ENCODE measurements around the gene LIN28B. TPM values are rescaled to one million over a fixed set of nuclear protein-coding genes. Genes with fewer than 3 reads are reported as not detected.
"Not testable (repeated sequence)": the region's sequence is repeated elsewhere in the genome, so short reads cannot be mapped to it uniquely, and the experiment has no call there.

The LIN28B gene
- total RNA-seq, 1 donor from 2014 or later: not detected

DNA sequence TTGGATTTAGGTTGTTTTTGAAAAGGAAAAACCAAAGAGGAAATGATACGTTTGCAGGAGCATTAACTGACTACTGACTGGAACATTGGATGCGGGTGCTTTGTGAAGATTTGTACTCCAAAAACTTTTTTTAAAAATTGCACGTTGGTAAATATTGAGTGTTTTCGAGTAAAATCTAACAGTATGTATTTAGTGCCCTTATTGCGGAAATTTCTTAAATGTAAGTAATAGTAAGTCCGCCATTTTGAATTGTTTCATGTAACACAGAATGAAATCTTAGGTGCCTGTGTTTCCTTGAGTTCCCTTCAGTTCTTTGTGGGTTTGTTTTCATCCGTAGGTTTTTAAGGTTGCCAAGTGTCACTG, 15.2 kb upstream of the LIN28B start:
- Mint-ChIP-seq H3K36me3 (ENCODE audit: low read depth) (no peaks in the 10 kb centered on the region), H3K4me3 (ENCODE audit: unreplicated experiment) (peak overlapping the region; percentile 76), H3K4me1 (ENCODE audit: low read depth) (peaks cover 6% of the 10 kb centered on the region), H3K27ac (ENCODE audit: unreplicated experiment) (no peak overlapping the region), H3K27me3 (ENCODE audit: low read depth) (peaks cover 20% of the 10 kb centered on the region), H3K9me3 (ENCODE audit: low read depth) (no peaks in the 10 kb centered on the region)
- TF ChIP-seq, protein P1, sequence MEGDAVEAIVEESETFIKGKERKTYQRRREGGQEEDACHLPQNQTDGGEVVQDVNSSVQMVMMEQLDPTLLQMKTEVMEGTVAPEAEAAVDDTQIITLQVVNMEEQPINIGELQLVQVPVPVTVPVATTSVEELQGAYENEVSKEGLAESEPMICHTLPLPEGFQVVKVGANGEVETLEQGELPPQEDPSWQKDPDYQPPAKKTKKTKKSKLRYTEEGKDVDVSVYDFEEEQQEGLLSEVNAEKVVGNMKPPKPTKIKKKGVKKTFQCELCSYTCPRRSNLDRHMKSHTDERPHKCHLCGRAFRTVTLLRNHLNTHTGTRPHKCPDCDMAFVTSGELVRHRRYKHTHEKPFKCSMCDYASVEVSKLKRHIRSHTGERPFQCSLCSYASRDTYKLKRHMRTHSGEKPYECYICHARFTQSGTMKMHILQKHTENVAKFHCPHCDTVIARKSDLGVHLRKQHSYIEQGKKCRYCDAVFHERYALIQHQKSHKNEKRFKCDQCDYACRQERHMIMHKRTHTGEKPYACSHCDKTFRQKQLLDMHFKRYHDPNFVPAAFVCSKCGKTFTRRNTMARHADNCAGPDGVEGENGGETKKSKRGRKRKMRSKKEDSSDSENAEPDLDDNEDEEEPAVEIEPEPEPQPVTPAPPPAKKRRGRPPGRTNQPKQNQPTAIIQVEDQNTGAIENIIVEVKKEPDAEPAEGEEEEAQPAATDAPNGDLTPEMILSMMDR (IDR thresholded peaks at IDR 0.05): peak; percentile 39
- no peak for DNase-seq (ENCODE audit: low spot score)

DNA sequence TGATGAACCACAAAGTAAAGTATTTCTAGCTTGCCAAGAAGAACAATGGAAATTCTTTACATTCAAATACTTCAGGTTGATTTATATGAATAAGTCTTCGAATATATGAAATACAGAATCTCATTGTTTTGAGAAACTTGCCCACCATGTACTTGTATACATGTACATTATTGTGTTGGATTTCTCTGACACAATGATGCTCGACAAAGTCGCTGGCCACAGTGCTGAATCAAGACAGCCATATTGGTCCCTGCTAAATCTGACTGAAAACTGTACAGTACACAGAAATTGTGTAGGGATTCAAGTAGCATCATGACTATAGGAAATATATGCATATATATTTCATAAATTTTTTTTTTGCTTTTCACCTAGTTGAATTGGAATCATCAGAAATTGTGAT, 13.1 kb upstream of the LIN28B start:
- H3K4me3 Mint-ChIP-seq (ENCODE audit: unreplicated experiment): no peak overlapping the region
- DNase-seq (ENCODE audit: low spot score): no peak
- H3K27ac Mint-ChIP-seq (ENCODE audit: unreplicated experiment): no peak overlapping the region
- TF ChIP-seq, protein P1 (IDR thresholded peaks at IDR 0.05): no peak
- H3K27me3 Mint-ChIP-seq (ENCODE audit: low read depth): peaks cover 19% of the 10 kb centered on the region
- H3K36me3 Mint-ChIP-seq (ENCODE audit: low read depth): no peaks in the 10 kb centered on the region
- H3K4me1 Mint-ChIP-seq (ENCODE audit: low read depth): peaks cover 6% of the 10 kb centered on the region
- H3K9me3 Mint-ChIP-seq (ENCODE audit: low read depth): no peaks in the 10 kb centered on the region

DNA sequence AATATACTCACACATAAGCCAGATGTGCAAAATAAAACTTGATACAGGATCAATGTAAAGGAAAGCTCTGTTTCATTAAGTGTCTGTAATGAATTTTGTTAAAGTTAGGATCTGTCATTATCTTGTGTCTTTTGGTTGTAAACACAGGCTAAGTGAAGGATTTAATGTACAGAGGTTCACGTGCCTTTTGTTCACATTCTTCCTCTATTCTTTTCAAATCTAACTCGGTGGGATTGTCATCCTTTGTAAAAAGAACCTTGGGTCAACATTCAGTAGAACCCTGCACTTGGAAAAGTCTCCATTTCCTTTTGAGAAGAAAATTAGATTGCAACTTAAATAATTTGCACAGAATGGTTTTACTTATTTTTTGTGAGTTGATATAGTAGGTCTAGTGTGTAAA, 7.7 kb upstream of the LIN28B start:
- H3K36me3 Mint-ChIP-seq (ENCODE audit: low read depth): peaks cover 2% of the 10 kb centered on the region
- DNase-seq (ENCODE audit: low spot score): no peak
- TF ChIP-seq, protein P1 (IDR thresholded peaks at IDR 0.05): no peak
- peaks cover 42% of the 10 kb centered on the region for H3K27me3 Mint-ChIP-seq (ENCODE audit: low read depth)
- H3K4me3 Mint-ChIP-seq (ENCODE audit: unreplicated experiment): no peak overlapping the region
- H3K9me3 Mint-ChIP-seq (ENCODE audit: low read depth): no peaks in the 10 kb centered on the region
- H3K27ac Mint-ChIP-seq (ENCODE audit: unreplicated experiment): no peak overlapping the region
- peaks cover 4% of the 10 kb centered on the region for H3K4me1 Mint-ChIP-seq (ENCODE audit: low read depth)

DNA sequence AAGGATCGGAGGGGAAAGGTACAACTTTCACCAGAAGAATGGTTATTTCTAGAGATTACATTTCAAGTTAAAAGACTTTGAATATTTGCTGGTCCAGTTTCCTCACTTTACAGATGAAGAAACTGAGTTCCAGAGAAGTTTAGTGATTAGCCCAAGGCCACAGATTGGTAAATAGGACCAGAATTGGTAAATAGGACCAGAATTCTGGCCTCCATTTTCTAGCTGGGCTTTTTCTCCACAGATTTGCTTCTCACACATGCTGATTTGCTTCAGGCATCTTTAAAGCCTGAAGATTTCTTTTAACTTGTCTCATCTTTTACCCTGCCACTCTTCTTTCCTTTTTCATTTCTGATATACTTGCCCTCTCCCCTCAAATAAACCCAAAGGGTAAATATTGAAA, 5.2 kb upstream of the LIN28B start:
- Mint-ChIP-seq H3K36me3 (ENCODE audit: low read depth) (peaks cover 3% of the 10 kb centered on the region), H3K4me1 (ENCODE audit: low read depth) (peaks cover 4% of the 10 kb centered on the region), H3K4me3 (ENCODE audit: unreplicated experiment) (no peak overlapping the region), H3K27ac (ENCODE audit: unreplicated experiment) (no peak overlapping the region), H3K9me3 (ENCODE audit: low read depth) (no peaks in the 10 kb centered on the region), H3K27me3 (ENCODE audit: low read depth) (peaks cover 61% of the 10 kb centered on the region)
- TF ChIP-seq, protein P1 (IDR thresholded peaks at IDR 0.05): no peak
- DNase-seq (ENCODE audit: low spot score): no peak

DNA sequence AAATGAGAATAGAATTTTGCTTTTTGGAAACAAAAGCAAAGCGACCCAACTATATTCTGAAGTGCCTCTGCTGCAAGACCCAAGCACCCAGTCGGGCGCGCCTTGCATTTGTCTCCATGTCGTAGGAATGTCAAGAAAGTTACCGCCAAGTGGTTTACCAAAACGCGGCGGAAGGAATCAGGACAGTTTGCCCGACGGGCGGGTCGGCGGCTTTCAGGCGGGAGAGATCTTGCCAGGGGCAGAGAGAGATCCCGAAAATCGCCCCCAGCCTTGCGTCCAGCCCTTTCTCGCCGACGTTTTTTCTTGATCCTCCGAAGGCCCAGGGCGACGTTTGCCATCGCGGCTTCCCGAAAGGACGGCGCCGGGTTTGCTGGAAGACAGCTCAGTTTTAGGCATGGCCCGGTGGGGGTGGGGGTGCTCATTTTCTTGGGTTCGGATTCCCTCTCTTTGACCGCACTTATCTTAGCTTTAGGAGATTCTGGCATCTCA, 4.0 kb upstream of the LIN28B start:
- peaks cover 71% of the 10 kb centered on the region for H3K27me3 Mint-ChIP-seq (ENCODE audit: low read depth)
- peaks cover 12% of the 10 kb centered on the region for H3K4me1 Mint-ChIP-seq (ENCODE audit: low read depth)
- no peak overlapping the region for H3K27ac Mint-ChIP-seq (ENCODE audit: unreplicated experiment)
- H3K9me3 Mint-ChIP-seq (ENCODE audit: low read depth): no peaks in the 10 kb centered on the region
- TF ChIP-seq, protein P1 (IDR thresholded peaks at IDR 0.05): no peak
- peaks cover 4% of the 10 kb centered on the region for H3K36me3 Mint-ChIP-seq (ENCODE audit: low read depth)
- no peak for DNase-seq (ENCODE audit: low spot score)
- no peak overlapping the region for H3K4me3 Mint-ChIP-seq (ENCODE audit: unreplicated experiment)

DNA sequence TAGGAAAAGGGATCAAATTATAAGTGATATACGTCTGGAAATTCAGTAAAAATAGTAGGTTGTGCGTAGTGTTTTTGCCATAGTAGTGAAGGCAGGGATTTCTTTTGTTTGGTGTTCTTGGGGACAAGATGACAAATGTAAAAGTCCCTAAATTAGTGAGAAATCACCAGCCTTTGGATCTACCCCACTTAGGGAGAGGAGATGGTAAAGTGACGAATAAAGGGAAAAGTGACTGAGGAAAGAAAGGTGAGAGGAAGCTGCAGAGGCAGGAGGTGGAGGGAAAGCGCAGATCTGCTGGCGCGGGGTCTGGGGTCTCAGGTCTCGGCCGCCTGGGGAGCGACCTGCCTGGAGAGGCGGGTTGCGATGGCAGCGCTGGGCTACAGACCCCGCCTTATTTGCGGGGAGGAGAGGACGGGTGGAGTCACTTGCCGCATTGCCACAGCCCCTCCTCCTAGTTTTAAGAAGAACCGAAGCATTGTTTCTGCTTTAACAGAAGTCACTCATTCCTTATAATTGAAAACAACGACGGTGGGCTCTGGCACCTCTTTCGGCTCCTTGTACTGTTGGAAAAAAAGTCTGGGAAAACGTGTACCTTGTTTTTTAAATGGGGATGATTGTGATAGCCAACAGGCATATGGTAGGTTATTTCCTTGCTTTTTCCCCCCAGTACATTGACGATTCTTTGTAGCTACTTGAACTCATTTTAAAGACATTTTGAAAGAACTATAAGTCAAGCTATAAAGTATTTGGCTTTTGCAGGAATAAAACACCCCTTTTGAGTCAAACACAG, 3.3 kb upstream of the LIN28B start:
- peaks cover 77% of the 10 kb centered on the region for H3K27me3 Mint-ChIP-seq (ENCODE audit: low read depth)
- DNase-seq (ENCODE audit: low spot score); H3K27ac Mint-ChIP-seq (ENCODE audit: unreplicated experiment); H3K36me3 Mint-ChIP-seq (ENCODE audit: low read depth); H3K4me3 Mint-ChIP-seq (ENCODE audit: unreplicated experiment); H3K9me3 Mint-ChIP-seq (ENCODE audit: low read depth): not testable (repeated sequence)
- peaks cover 12% of the 10 kb centered on the region for H3K4me1 Mint-ChIP-seq (ENCODE audit: low read depth)

Data from chondrocyte (in vitro differentiated cells).